CD4-positive, alpha-beta T cell treated with Interleukin-2 at 100 ng/mL for 4 hours (primary cell): ENCODE measurements around the gene NTM.

ENCODE experiments used
- DNase-seq: peaks from one replicate; pipeline ENCODE4 v3.0.0-alpha.2; 2020; ENCODE audit warnings: low spot score

The NTM gene

GRCh38 chr11:132075447-132075846 lies 705.0 kb downstream of the NTM start:
- DNase-seq: no peak

GRCh38 chr11:132077416-132077815 lies 707.0 kb downstream of the NTM start:
- DNase-seq: no peak

GRCh38 chr11:132078264-132079076 lies 708.1 kb downstream of the NTM start:
- no peak for DNase-seq

GRCh38 chr11:132080127-132080526 lies 709.7 kb downstream of the NTM start:
- no peak for DNase-seq

- no peak for DNase-seq
These were observed 712.2 kb downstream of the NTM start for GRCh38 chr11:132082566-132082965.

- DNase-seq: no peak
These were observed 714.0 kb downstream of the NTM start for GRCh38 chr11:132084433-132084832.

- DNase-seq: no peak
These were observed 716.7 kb downstream of the NTM start for GRCh38 chr11:132087148-132087547.

- no peak for DNase-seq
These were observed 718.1 kb downstream of the NTM start for GRCh38 chr11:132088551-132088950.

GRCh38 chr11:132093536-132094259 lies 723.3 kb downstream of the NTM start:
- DNase-seq: peak; percentile 0

GRCh38 chr11:132094598-132094997 lies 724.2 kb downstream of the NTM start:
- DNase-seq: no peak

- DNase-seq: no peak
These were observed 725.1 kb downstream of the NTM start for GRCh38 chr11:132095230-132096131.

- no peak for DNase-seq
These were observed 725.9 kb downstream of the NTM start for GRCh38 chr11:132096132-132096825.

- DNase-seq: no peak
These were observed 729.3 kb downstream of the NTM start for GRCh38 chr11:132099692-132100091.

- DNase-seq: no peak
These were observed 730.2 kb downstream of the NTM start for GRCh38 chr11:132100583-132100982.

GRCh38 chr11:132101881-132102280 lies 731.5 kb downstream of the NTM start:
- no peak for DNase-seq

- no peak for DNase-seq
These were observed 732.6 kb downstream of the NTM start for GRCh38 chr11:132103021-132103420.

- DNase-seq: no peak
These were observed 735.9 kb downstream of the NTM start for GRCh38 chr11:132106096-132106982.

GRCh38 chr11:132111316-132111715 lies 740.9 kb downstream of the NTM start:
- DNase-seq: no peak

GRCh38 chr11:132111838-132112237 lies 741.4 kb downstream of the NTM start:
- DNase-seq: no peak

GRCh38 chr11:132112846-132113245 lies 742.4 kb downstream of the NTM start:
- no peak for DNase-seq

- DNase-seq: peak; percentile 2
These were observed 743.8 kb downstream of the NTM start for GRCh38 chr11:132114185-132114584.
